Adrenal gland (tissue), 12 donors: Measurements from ENCODE around the gene MRPS24. TPM values are rescaled to one million over a fixed set of nuclear protein-coding genes. Genes with fewer than 3 reads are reported as not detected.

ENCODE experiments used
- DNase-seq, 7 donors: peaks; one replicate each; pipeline ENCODE4 v3.0.0-alpha.2; 2019 to 2020
- H3K27ac ChIP-seq, 5 donors: fragments of 200-600 bp; sonication (generic) in 4 of 5; 1 replicate in 3 of 5; 2 replicates in 2 of 5; pipeline versions ENCODE4 v1.5.1 to v1.8.0; 2016 to 2020; ENCODE audit warnings: mild to moderate bottlenecking in 1 of 5
- H3K27me3 ChIP-seq: fragments of 200-600 bp; 2 replicates; pipeline ENCODE4 v1.8.0; 2021
- H3K36me3 ChIP-seq, 2 donors: fragments of 200-600 bp; replicated peaks in 1 of 2; 1 replicate in 1 of 2; 2 replicates in 1 of 2; pipeline versions ENCODE4 v1.5.1 to v1.8.0; 2018 to 2022
- H3K4me1 ChIP-seq, 2 donors: fragments of 200-600 bp; replicated peaks in 1 of 2; 1 replicate in 1 of 2; 2 replicates in 1 of 2; pipeline versions ENCODE4 v1.5.1 to v1.8.0; 2018 to 2021
- H3K4me3 ChIP-seq, 4 donors: fragments of 200-600 bp; sonication (generic) in 3 of 4; one replicate each; pipeline ENCODE4 v1.5.1; 2016 to 2018
- H3K9me3 ChIP-seq, 3 donors: fragments of 200-600 bp; sonication (generic) in 1 of 3; replicated peaks in 1 of 3; 1 replicate in 2 of 3; 2 replicates in 1 of 3; pipeline versions ENCODE4 v1.5.1 to v1.8.0; 2016 to 2021
- CTCF ChIP-seq, 6 experiments: fragments of 450-650 bp in 4 of 6; fragments of 200-600 bp in 2 of 6; sonication (generic) in 1 of 6; IDR thresholded peaks; 1 replicate in 5 of 6; 2 replicates in 1 of 6; pipeline versions ENCODE4 v1.5.1 to v1.8.0; 2016 to 2021; ENCODE audit warnings: antibody characterized with exemption in 6 of 6, mild to moderate bottlenecking in 2 of 6, moderate library complexity in 1 of 6
- POLR2A ChIP-seq, 2 donors: fragments of 450-650 bp; IDR thresholded peaks; one replicate each; pipeline ENCODE4 v1.6.1; 2017; ENCODE audit warnings: antibody characterized with exemption in 2 of 2, mild to moderate bottlenecking in 2 of 2, moderate library complexity in 1 of 2
- WGBS, 4 donors: extraction: QIAGEN DNeasy Blood & Tissue Kit in 2 of 4; methylation state at CpG; one replicate each; pipeline versions ENCODE4 v1.1.5 to v1.1.7; 2013 to 2017; 5-methylcytosine and 5-hydroxymethylcytosine counted together
- intact Hi-C, 2 donors: fragments of 100-400 bp; cut with DNase I; formaldehyde crosslinking; loops; one replicate each; pipeline versions ENCODE4 v1.14.1 to v1.15.0; 2022 to 2023
- polyA plus RNA-seq, 3 donors: library from polyadenylated mRNA; stranded (reverse); fragments of 200-250 nt in 2 of 3; fragments of 350-450 nt in 1 of 3; fragmentation: Illumina TruSeq in 1 of 3; extraction: RNeasy Lipid Tissue Mini Kit (QIAGEN cat#74804) in 1 of 3; gene quantifications; one replicate each; pipeline ENCODE4 v1.2.3, GENCODE V29; 2013 to 2014
- total RNA-seq, 9 donors: library from RNA; depleted of rRNA in 4 of 9; stranded (reverse); fragments of >200 nt in 4 of 9; fragments of 120-200 nt in 1 of 9; fragmentation: NEBNext Ultra II Directional in 1 of 9; extraction: Animal tissue kit (Norgen Biotek cat#: 25700) in 1 of 9; gene quantifications; one replicate each; pipeline versions ENCODE4 v1.1.0 to v1.2.4, GENCODE V29; 2013 to 2023
- donor health status: healthy with polysubstance abuse.
- donor health status: Bipolar disorder and iron deficiency.
- donor health status: DM: yes; HTN: yes; CAD: no.
- donor health status: DM: no; HTN: no; CAD: no.
- donor health status: DM: no; HTN: no; CAD: no.
- donor health status: DM: yes; HTN: yes; CAD: no.

MRPS24 gene
- total and polyA plus RNA-seq, 12 donors: 72.5 to 356 (median 195) TPM

- WGBS, 4 donors: 70 to 93% (median 78%) methylated on average over 3 to 4 of the region's 4 CpGs
- Histone ChIP-seq H3K36me3 (peaks cover 0 to 47% of the 10 kb centered on the region in 2 donors), H3K4me3 (no peak overlapping the region), H3K4me1 (peaks cover 8 to 22% of the 10 kb centered on the region in 2 donors), H3K27ac (peak overlapping the region in 2 of 5 donors; percentile 5 to 11), H3K27me3 (no peaks in the 10 kb centered on the region), H3K9me3 (no peaks in the 10 kb centered on the region)
- intact Hi-C loops: no loop called here
- TF ChIP-seq CTCF (IDR thresholded peaks at IDR 0.05): no peak
- no peak for TF ChIP-seq POLR2A (IDR thresholded peaks at IDR 0.05)
- no peak for DNase-seq
Measured at GRCh38 chr7:43884209-43884608, 14.9 kb upstream of the MRPS24 start.

GRCh38 chr7:43880596-43880995, 11.3 kb upstream of the MRPS24 start:
- TF ChIP-seq CTCF (IDR thresholded peaks at IDR 0.05) (no peak), POLR2A (IDR thresholded peaks at IDR 0.05) (no peak)
- no peak for DNase-seq
- no peak overlapping the region for H3K4me3 ChIP-seq
- no peaks in the 10 kb centered on the region for H3K27me3 ChIP-seq
- WGBS, 4 donors: 67 to 72% (median 70%) methylated on average over 5 of the region's 5 CpGs
- H3K36me3 ChIP-seq: peaks cover 0 to 70% of the 10 kb centered on the region in 2 donors
- H3K27ac ChIP-seq: no peak overlapping the region
- no peaks in the 10 kb centered on the region for H3K9me3 ChIP-seq
- peaks cover 18 to 42% of the 10 kb centered on the region in 2 donors for H3K4me1 ChIP-seq
- intact Hi-C loops: no loop called here

- intact Hi-C loops: no loop called here
- no peaks in the 10 kb centered on the region for H3K9me3 ChIP-seq
- no peaks in the 10 kb centered on the region for H3K27me3 ChIP-seq
- no peak for TF ChIP-seq CTCF (IDR thresholded peaks at IDR 0.05)
- no peak for TF ChIP-seq POLR2A (IDR thresholded peaks at IDR 0.05)
- no peak overlapping the region for H3K4me3 ChIP-seq
- peak overlapping the region in 2 of 5 donors; percentile 82 to 99 for H3K27ac ChIP-seq
- WGBS, 4 donors: 52 to 59% (median 55%) methylated on average over 2 of the region's 2 CpGs
- peaks cover 18 to 42% of the 10 kb centered on the region in 2 donors for H3K4me1 ChIP-seq
- DNase-seq: peak in 1 of 7 donors; percentile 29
- H3K36me3 ChIP-seq: peaks cover 0 to 73% of the 10 kb centered on the region in 2 donors
Measured at GRCh38 chr7:43879477-43879876, 10.2 kb upstream of the MRPS24 start.

GRCh38 chr7:43878867-43879266, 9.6 kb upstream of the MRPS24 start:
- 69 to 76% (median 73%) methylated on average over 5 of the region's 5 CpGs for WGBS, 4 donors
- H3K27ac ChIP-seq: peak overlapping the region in 3 of 5 donors; percentile 51 to 99 (median 82)
- DNase-seq: no peak
- intact Hi-C loops: no loop called here
- no peaks in the 10 kb centered on the region for H3K27me3 ChIP-seq
- no peak overlapping the region for H3K4me3 ChIP-seq
- peaks cover 24 to 47% of the 10 kb centered on the region in 2 donors for H3K4me1 ChIP-seq
- no peaks in the 10 kb centered on the region for H3K9me3 ChIP-seq
- peaks cover 0 to 70% of the 10 kb centered on the region in 2 donors for H3K36me3 ChIP-seq
- TF ChIP-seq POLR2A (IDR thresholded peaks at IDR 0.05) (no peak), CTCF (IDR thresholded peaks at IDR 0.05) (no peak)
